Panc1 (cell line): ENCODE measurements around the gene YY1AP1. TPM values are rescaled to one million over a fixed set of nuclear protein-coding genes. Genes with fewer than 3 reads are reported as not detected.

ENCODE experiments used
- ATAC-seq: fragments of 200-7000 bp; cut with Tn5 transposase; 2 replicates; pipeline ENCODE4 v1.9.1; 2020; ENCODE audit warnings: mild to moderate bottlenecking, moderate library complexity
- BruUV-seq: library from RNA; stranded (reverse); fragments of 400-500 nt; replicated peaks from 2 replicates; lab custom pipeline; 2021; lab: Mats Ljungman, UMichigan
- CTCF ChIA-PET: fragments of 300-600 bp; sonication (Branson Sonifier 250); formaldehyde crosslinking; loops from one replicate; lab custom pipeline; 2022; ENCODE audit warnings: antibody characterized with exemption; lab: Charles Lee
- POLR2A ChIA-PET: fragments of 300-600 bp; sonication (Branson Sonifier 250); formaldehyde crosslinking; loops from one replicate; lab custom pipeline; 2022; ENCODE audit warnings: antibody characterized with exemption; lab: Charles Lee
- DNase-seq: peaks from one replicate; pipeline ENCODE4 v3.0.0-alpha.2; 2010; ENCODE audit warnings: low read depth, low spot score
- H3K27ac ChIP-seq: 2 replicates; pipeline ENCODE4 v1.5.1; 2011; ENCODE audit warnings: mild to moderate bottlenecking, low read length, inconsistent platforms
- H3K27me3 ChIP-seq: fragments of 200-500 bp; sonication (Bioruptor generic); 2 replicates; pipeline ENCODE4 v1.6.0; 2014; ENCODE audit warnings: low read length, inconsistent platforms; ENCODE audit not compliant: control insufficient read depth, insufficient read depth
- H3K36me3 ChIP-seq: fragments of 200-500 bp; sonication (Bioruptor generic); 2 replicates; pipeline ENCODE4 v1.5.1; 2014; ENCODE audit warnings: inconsistent platforms, mild to moderate bottlenecking, low read length, moderate library complexity; ENCODE audit not compliant: control insufficient read depth, insufficient read depth
- H3K4me1 ChIP-seq: 2 replicates; pipeline ENCODE4 v1.5.1; 2011; ENCODE audit warnings: inconsistent platforms, mild to moderate bottlenecking, low read length, moderate library complexity; ENCODE audit not compliant: control insufficient read depth, insufficient read depth
- H3K4me3 ChIP-seq, 2 experiments: 2 replicates each; pipeline ENCODE4 v1.5.1; 2011 to 2012; ENCODE audit warnings: low read depth in 2 of 2, low read length in 2 of 2, mild to moderate bottlenecking in 2 of 2, inconsistent platforms in 1 of 2, moderate library complexity in 1 of 2
- H3K9me3 ChIP-seq: fragments of 200-500 bp; sonication (Bioruptor generic); 2 replicates; pipeline ENCODE4 v1.5.1; 2014; ENCODE audit warnings: low read depth, mild to moderate bottlenecking, inconsistent platforms, low read length, moderate library complexity; ENCODE audit not compliant: control insufficient read depth, insufficient read depth
- CTCF ChIP-seq: fragments of 450-650 bp; IDR thresholded peaks from 2 replicates; pipeline ENCODE4 v1.5.1; 2017; ENCODE audit warnings: mild to moderate bottlenecking
- POLR2AphosphoS5 ChIP-seq: IDR thresholded peaks from 2 replicates; pipeline ENCODE4 v1.6.1; 2012; ENCODE audit warnings: mild to moderate bottlenecking, low read depth, low read length, moderate library complexity
- REST ChIP-seq, 2 experiments: IDR thresholded peaks; 2 replicates each; pipeline ENCODE4 v1.6.1; 2011 to 2012; ENCODE audit warnings: low read depth in 2 of 2, control low read depth in 1 of 2, low read length in 1 of 2, mild to moderate bottlenecking in 1 of 2, moderate library complexity in 1 of 2; ENCODE audit not compliant: insufficient read depth in 1 of 2
- SIN3A ChIP-seq: IDR thresholded peaks from 2 replicates; pipeline ENCODE4 v1.6.1; 2012; ENCODE audit warnings: low read depth, mild to moderate bottlenecking, low read length, moderate library complexity, borderline replicate concordance; ENCODE audit not compliant: insufficient read depth
- TCF7L2 ChIP-seq: IDR thresholded peaks from 2 replicates; pipeline ENCODE4 v1.6.1; 2011; ENCODE audit warnings: mild to moderate bottlenecking, low read depth, low read length, inconsistent platforms
- in situ Hi-C: cut with HindIII; loops from 2 replicates; pipeline ENCODE4 v1.10.0; 2016; ENCODE audit warnings: low sequenced_read_pairs, low pct_unique_long_range_greater_than_20kb
- intact Hi-C: fragments of 100-400 bp; cut with micrococcal nuclease; formaldehyde crosslinking; loops from one replicate; pipeline ENCODE4 v1.10.0; 2022; ENCODE audit not compliant: unreplicated experiment
- total RNA-seq: library from RNA; stranded (reverse); gene quantifications from one replicate; pipeline ENCODE4 v1.2.1, GENCODE V29; 2021; ENCODE audit not compliant: unreplicated experiment

YY1AP1 gene
- total RNA-seq, 1 experiment from 2014 or later: 58.7 TPM

- no peak overlapping the region for H3K4me3 ChIP-seq
- in situ Hi-C loops: no loop called here
- H3K4me1 ChIP-seq: peaks cover 16% of the 10 kb centered on the region
- intact Hi-C loops: no loop called here
- no peaks in the 10 kb centered on the region for H3K27me3 ChIP-seq
- no peaks in the 10 kb centered on the region for H3K36me3 ChIP-seq
- TF ChIP-seq CTCF (no peak), REST (IDR thresholded peaks at IDR 0.05; ENCODE audit: insufficient read depth in 1 of 2, low read depth in 2 of 2, low read length in 1 of 2) (no peak), POLR2AphosphoS5 (no peak), SIN3A (no peak), TCF7L2 (no peak)
- CTCF ChIA-PET: interaction anchor here (0.6 kb wide), 2 partner anchors 11 to 103 kb away, joined by 3 to 5 read pairs; no protein-coding TSS in a partner anchor
- DNase-seq (no peak), ATAC-seq (no peak)
- peaks cover 8% of the 10 kb centered on the region; the same call in 1 of the 2 replicates for H3K9me3 ChIP-seq
- POLR2A ChIA-PET: interaction anchor here (0.6 kb wide), 1 partner anchor 102 kb away, joined by 4 read pairs; no protein-coding TSS in a partner anchor
- no TSS peak for BruUV-seq
- H3K27ac ChIP-seq: no peak overlapping the region
These were observed 35.6 kb downstream of the YY1AP1 start for GRCh38 chr1:155652951-155653350.

GRCh38 chr1:155651861-155652661 is 36.5 kb downstream of the YY1AP1 start:
- POLR2A ChIA-PET: no interaction called here
- peak overlapping the region; percentile 76 for H3K27ac ChIP-seq
- no peak overlapping the region for H3K4me3 ChIP-seq
- TF ChIP-seq REST (IDR thresholded peaks at IDR 0.05; ENCODE audit: insufficient read depth in 1 of 2, low read depth in 2 of 2, low read length in 1 of 2) (no peak), CTCF (no peak), SIN3A (no peak), POLR2AphosphoS5 (no peak), TCF7L2 (no peak)
- in situ Hi-C loops: no loop called here
- CTCF ChIA-PET: interaction anchor here (0.6 kb wide), 1 partner anchor 12 kb away, joined by 5 read pairs; no protein-coding TSS in a partner anchor
- peaks cover 16% of the 10 kb centered on the region for H3K4me1 ChIP-seq
- peaks cover 8% of the 10 kb centered on the region; the same call in 1 of the 2 replicates for H3K9me3 ChIP-seq
- intact Hi-C loops: no loop called here
- no peaks in the 10 kb centered on the region for H3K36me3 ChIP-seq
- BruUV-seq: no TSS peak
- ATAC-seq: peak; percentile 16; the same call in 1 of the 2 replicates
- no peaks in the 10 kb centered on the region for H3K27me3 ChIP-seq
- no peak for DNase-seq
